NCI-H510A treated with DMSO at 0.1 percent for 48 hours (cell line): ENCODE measurements around the gene IL18.
"Not testable (repeated sequence)": the region's sequence is repeated elsewhere in the genome, so short reads cannot be mapped to it uniquely, and the experiment has no call there.

ENCODE experiments used
- DNase-seq: peaks from one replicate; lab custom pipeline; 2025; lab: John Stamatoyannopoulos, UW

Gene IL18

GRCh38 chr11:112172362-112172994 is 8.6 kb upstream of the IL18 start:
- DNase-seq: no peak

GRCh38 chr11:112167145-112167544 is 3.3 kb upstream of the IL18 start, which contains the start of gene TEX12:
Gene TEX12 (plus strand): TSS chr11:112167372. CDS start chr11:112169269, 1,897 bp downstream.
- DNase-seq: no peak

- no peak for DNase-seq
Observed at GRCh38 chr11:112166562-112166961, 2.7 kb upstream of the IL18 start.

- no peak for DNase-seq
Observed at GRCh38 chr11:112165049-112165448, 1.2 kb upstream of the IL18 start.

GRCh38 chr11:112162761-112163546 is 940 bp downstream of the IL18 start:
- no peak for DNase-seq

GRCh38 chr11:112162200-112162599 is 1.7 kb downstream of the IL18 start:
- DNase-seq: not testable (repeated sequence)

GRCh38 chr11:112161012-112161411 is 2.9 kb downstream of the IL18 start:
- no peak for DNase-seq

- DNase-seq: no peak
Observed at GRCh38 chr11:112160091-112160848, 3.6 kb downstream of the IL18 start.

- DNase-seq: no peak
Observed at GRCh38 chr11:112159098-112160065, 4.5 kb downstream of the IL18 start.

- DNase-seq: no peak
Observed at GRCh38 chr11:112156956-112157766, 6.7 kb downstream of the IL18 start.

- DNase-seq: no peak
Observed at GRCh38 chr11:112156153-112156955, 7.5 kb downstream of the IL18 start.

- DNase-seq: no peak
Observed at GRCh38 chr11:112150517-112150916, 13.4 kb downstream of the IL18 start.

GRCh38 chr11:112143597-112143996 is 20.3 kb downstream of the IL18 start:
- DNase-seq: no peak

- no peak for DNase-seq
Observed at GRCh38 chr11:112134473-112134872, 29.4 kb downstream of the IL18 start.

- no peak for DNase-seq
Observed at GRCh38 chr11:112132737-112133136, 31.2 kb downstream of the IL18 start.

- DNase-seq: no peak
Observed at GRCh38 chr11:112129656-112130055, 34.2 kb downstream of the IL18 start.

GRCh38 chr11:112128483-112129121 is 35.3 kb downstream of the IL18 start:
- peak; percentile 22 for DNase-seq

GRCh38 chr11:112127056-112127455 is 36.8 kb downstream of the IL18 start:
- no peak for DNase-seq

- DNase-seq: no peak
Observed at GRCh38 chr11:112123129-112123528, 40.8 kb downstream of the IL18 start.
